Measurements from ENCODE around the gene SLC25A36. TPM values are rescaled to one million over a fixed set of nuclear protein-coding genes. Genes with fewer than 3 reads are reported as not detected.

SLC25A36 gene
- total RNA-seq: 100 to 1,000 TPM in 1 of 4 donors, 10 to 100 TPM in 3; 73.2 to 273 (median 83.7) TPM

- intact Hi-C loops (cut with DNase I; ENCODE audit: low total_unique reads): no loop called here
- Histone ChIP-seq H3K36me3 (no peaks in the 10 kb centered on the region), H3K4me3 (peak within 1 kb of the TSS; percentile 70 to 89), H3K27me3 (no peaks in the 10 kb centered on the region), H3K27ac (peak within 1 kb of the TSS; percentile 97 to 98), H3K9me3 (no peaks in the 10 kb centered on the region), H3K4me1 (peaks cover 0 to 10% of the 10 kb centered on the region in 2 donors)
- peak; percentile 94 to 97 for DNase-seq
- TF ChIP-seq POLR2A (IDR thresholded peaks at IDR 0.05) (peak; percentile 90 to 96), CTCF (IDR thresholded peaks at IDR 0.05) (peak in 1 of 4 experiments; percentile 5)
Observed at GRCh38 chr3:140941434-140942220, at the start of gene SLC25A36. TSS of gene SLC25A36 (plus strand) at chr3:140941836. CDS start at chr3:140942055, 219 bp downstream.

- no peaks in the 10 kb centered on the region for H3K9me3 ChIP-seq
- no peaks in the 10 kb centered on the region for H3K36me3 ChIP-seq
- H3K4me3 ChIP-seq: no peak overlapping the region
- no peak overlapping the region for H3K27ac ChIP-seq
- H3K4me1 ChIP-seq: no peaks in the 10 kb centered on the region
- H3K27me3 ChIP-seq: no peaks in the 10 kb centered on the region
- intact Hi-C loops (cut with DNase I; ENCODE audit: low total_unique reads): no loop called here
- DNase-seq: no peak
- no peak for TF ChIP-seq POLR2A (IDR thresholded peaks at IDR 0.05)
- TF ChIP-seq CTCF (IDR thresholded peaks at IDR 0.05): no peak
Observed at GRCh38 chr3:140896997-140897396, 44.6 kb upstream of the SLC25A36 start.

GRCh38 chr3:140898340-140899180, 43.1 kb upstream of the SLC25A36 start:
- intact Hi-C loops (cut with DNase I; ENCODE audit: low total_unique reads): no loop called here

GRCh38 chr3:140899363-140899762, 42.3 kb upstream of the SLC25A36 start:
- Histone ChIP-seq H3K27me3 (no peaks in the 10 kb centered on the region), H3K4me3 (no peak overlapping the region), H3K9me3 (no peaks in the 10 kb centered on the region), H3K36me3 (no peaks in the 10 kb centered on the region), H3K4me1 (no peaks in the 10 kb centered on the region), H3K27ac (no peak overlapping the region)
- no peak for DNase-seq
- no peak for TF ChIP-seq CTCF (IDR thresholded peaks at IDR 0.05)
- no peak for TF ChIP-seq POLR2A (IDR thresholded peaks at IDR 0.05)
- intact Hi-C loops (cut with DNase I; ENCODE audit: low total_unique reads): no loop called here

More at GRCh38 chr3:140898340-140899180, 43.1 kb upstream of the SLC25A36 start:
- H3K27me3 ChIP-seq: no peaks in the 10 kb centered on the region
- H3K9me3 ChIP-seq: no peaks in the 10 kb centered on the region
- no peaks in the 10 kb centered on the region for H3K36me3 ChIP-seq
- no peak for DNase-seq
- TF ChIP-seq POLR2A (IDR thresholded peaks at IDR 0.05): no peak
- TF ChIP-seq CTCF (IDR thresholded peaks at IDR 0.05): peak; percentile 31 to 59 (median 48)
- no peaks in the 10 kb centered on the region for H3K4me1 ChIP-seq
- no peak overlapping the region for H3K4me3 ChIP-seq
- H3K27ac ChIP-seq: no peak overlapping the region

Data from uterus (tissue), 4 donors.